ENCODE measurements around the gene ZNF599. TPM values are rescaled to one million over a fixed set of nuclear protein-coding genes. Genes with fewer than 3 reads are reported as not detected.
A peak's percentile ranks its signal among the peaks of the same experiment; 100 is the strongest.

Gene ZNF599
- total and polyA plus RNA-seq, 2 experiments from 2014 or later, result 3.6 to 6.0 TPM

DNA sequence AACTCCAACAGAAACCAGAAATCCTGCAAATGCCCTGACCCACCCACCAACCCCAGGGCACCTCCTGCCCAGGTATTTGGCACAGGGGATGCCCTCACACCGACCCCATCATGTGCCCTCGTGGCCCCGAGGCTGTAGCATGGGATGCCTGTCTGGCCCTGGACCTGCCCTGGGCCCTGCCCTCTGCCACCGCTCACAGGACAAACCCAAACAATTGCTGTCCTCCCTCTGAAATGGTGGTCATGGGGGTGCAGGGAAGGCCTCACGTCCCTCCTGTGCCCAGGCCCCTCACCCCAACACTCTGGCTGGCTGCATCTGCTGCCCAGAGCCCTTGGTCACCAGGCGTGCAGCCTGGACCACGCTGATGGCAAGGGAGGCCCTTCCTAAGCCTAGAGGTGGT, 41.1 kb downstream of the ZNF599 start:
- Histone ChIP-seq H4K20me1 (replicated peaks; ENCODE audit: insufficient read depth) (no peaks in the 10 kb centered on the region), H3F3A (replicated peaks; ENCODE audit: low read depth) (no peaks in the 10 kb centered on the region), H3K27ac (ENCODE audit: low read depth) (no peak overlapping the region), H3K4me1 (ENCODE audit: insufficient read depth) (peaks cover 6% of the 10 kb centered on the region), H3K4me3 (no peak overlapping the region), H2AFZ (no peak overlapping the region), H3K27me3 (ENCODE audit: insufficient read depth) (no peaks in the 10 kb centered on the region), H3K79me2 (replicated peaks; ENCODE audit: insufficient read depth) (no peaks in the 10 kb centered on the region), H3K9me2 (ENCODE audit: insufficient read depth) (no peaks in the 10 kb centered on the region), H3K36me3 (ENCODE audit: insufficient read depth) (no peaks in the 10 kb centered on the region), H3K4me2 (no peak overlapping the region)
- Mint-ChIP-seq H3K4me3 (peak overlapping the region; percentile 29; the same call in 1 of the 3 replicates), H3K9me3 (0 out of 3 replicates have a peak, but pooled peaks cover 3% of the 10 kb centered on the region), H3K36me3 (ENCODE audit: low read depth) (no peaks in the 10 kb centered on the region; the same call in 1 of the 3 replicates), H3K27me3 (ENCODE audit: insufficient read depth, low read depth, poor library complexity) (peaks cover 2% of the 10 kb centered on the region), H3K27ac (peak overlapping the region; percentile 52; the same call in 1 of the 2 replicates), H3K4me1 (peaks cover 11% of the 10 kb centered on the region)
- ATAC-seq (no peak), DNase-seq (ENCODE audit: low spot score) (no peak)
- TF ChIP-seq NANOG (IDR thresholded peaks at IDR 0.05; ENCODE audit: borderline replicate concordance) (no peak), POLR2AphosphoS5 (IDR thresholded peaks at IDR 0.05; ENCODE audit: low read depth) (no peak), STAT1 (IDR thresholded peaks at IDR 0.05; ENCODE audit: unreplicated experiment) (no peak), REST (IDR thresholded peaks at IDR 0.05; ENCODE audit: unreplicated experiment) (no peak), EZH2phosphoT487 (IDR thresholded peaks at IDR 0.05; ENCODE audit: unreplicated experiment) (no peak), JUNB (IDR thresholded peaks at IDR 0.05; ENCODE audit: unreplicated experiment) (no peak), ZNF331 (CRISPR knock-in tag; IDR thresholded peaks at IDR 0.05; ENCODE audit: low read depth) (no peak), EZH2 (IDR thresholded peaks at IDR 0.05; ENCODE audit: low read depth, unreplicated experiment) (no peak)
- TF ChIP-seq, protein P1, sequence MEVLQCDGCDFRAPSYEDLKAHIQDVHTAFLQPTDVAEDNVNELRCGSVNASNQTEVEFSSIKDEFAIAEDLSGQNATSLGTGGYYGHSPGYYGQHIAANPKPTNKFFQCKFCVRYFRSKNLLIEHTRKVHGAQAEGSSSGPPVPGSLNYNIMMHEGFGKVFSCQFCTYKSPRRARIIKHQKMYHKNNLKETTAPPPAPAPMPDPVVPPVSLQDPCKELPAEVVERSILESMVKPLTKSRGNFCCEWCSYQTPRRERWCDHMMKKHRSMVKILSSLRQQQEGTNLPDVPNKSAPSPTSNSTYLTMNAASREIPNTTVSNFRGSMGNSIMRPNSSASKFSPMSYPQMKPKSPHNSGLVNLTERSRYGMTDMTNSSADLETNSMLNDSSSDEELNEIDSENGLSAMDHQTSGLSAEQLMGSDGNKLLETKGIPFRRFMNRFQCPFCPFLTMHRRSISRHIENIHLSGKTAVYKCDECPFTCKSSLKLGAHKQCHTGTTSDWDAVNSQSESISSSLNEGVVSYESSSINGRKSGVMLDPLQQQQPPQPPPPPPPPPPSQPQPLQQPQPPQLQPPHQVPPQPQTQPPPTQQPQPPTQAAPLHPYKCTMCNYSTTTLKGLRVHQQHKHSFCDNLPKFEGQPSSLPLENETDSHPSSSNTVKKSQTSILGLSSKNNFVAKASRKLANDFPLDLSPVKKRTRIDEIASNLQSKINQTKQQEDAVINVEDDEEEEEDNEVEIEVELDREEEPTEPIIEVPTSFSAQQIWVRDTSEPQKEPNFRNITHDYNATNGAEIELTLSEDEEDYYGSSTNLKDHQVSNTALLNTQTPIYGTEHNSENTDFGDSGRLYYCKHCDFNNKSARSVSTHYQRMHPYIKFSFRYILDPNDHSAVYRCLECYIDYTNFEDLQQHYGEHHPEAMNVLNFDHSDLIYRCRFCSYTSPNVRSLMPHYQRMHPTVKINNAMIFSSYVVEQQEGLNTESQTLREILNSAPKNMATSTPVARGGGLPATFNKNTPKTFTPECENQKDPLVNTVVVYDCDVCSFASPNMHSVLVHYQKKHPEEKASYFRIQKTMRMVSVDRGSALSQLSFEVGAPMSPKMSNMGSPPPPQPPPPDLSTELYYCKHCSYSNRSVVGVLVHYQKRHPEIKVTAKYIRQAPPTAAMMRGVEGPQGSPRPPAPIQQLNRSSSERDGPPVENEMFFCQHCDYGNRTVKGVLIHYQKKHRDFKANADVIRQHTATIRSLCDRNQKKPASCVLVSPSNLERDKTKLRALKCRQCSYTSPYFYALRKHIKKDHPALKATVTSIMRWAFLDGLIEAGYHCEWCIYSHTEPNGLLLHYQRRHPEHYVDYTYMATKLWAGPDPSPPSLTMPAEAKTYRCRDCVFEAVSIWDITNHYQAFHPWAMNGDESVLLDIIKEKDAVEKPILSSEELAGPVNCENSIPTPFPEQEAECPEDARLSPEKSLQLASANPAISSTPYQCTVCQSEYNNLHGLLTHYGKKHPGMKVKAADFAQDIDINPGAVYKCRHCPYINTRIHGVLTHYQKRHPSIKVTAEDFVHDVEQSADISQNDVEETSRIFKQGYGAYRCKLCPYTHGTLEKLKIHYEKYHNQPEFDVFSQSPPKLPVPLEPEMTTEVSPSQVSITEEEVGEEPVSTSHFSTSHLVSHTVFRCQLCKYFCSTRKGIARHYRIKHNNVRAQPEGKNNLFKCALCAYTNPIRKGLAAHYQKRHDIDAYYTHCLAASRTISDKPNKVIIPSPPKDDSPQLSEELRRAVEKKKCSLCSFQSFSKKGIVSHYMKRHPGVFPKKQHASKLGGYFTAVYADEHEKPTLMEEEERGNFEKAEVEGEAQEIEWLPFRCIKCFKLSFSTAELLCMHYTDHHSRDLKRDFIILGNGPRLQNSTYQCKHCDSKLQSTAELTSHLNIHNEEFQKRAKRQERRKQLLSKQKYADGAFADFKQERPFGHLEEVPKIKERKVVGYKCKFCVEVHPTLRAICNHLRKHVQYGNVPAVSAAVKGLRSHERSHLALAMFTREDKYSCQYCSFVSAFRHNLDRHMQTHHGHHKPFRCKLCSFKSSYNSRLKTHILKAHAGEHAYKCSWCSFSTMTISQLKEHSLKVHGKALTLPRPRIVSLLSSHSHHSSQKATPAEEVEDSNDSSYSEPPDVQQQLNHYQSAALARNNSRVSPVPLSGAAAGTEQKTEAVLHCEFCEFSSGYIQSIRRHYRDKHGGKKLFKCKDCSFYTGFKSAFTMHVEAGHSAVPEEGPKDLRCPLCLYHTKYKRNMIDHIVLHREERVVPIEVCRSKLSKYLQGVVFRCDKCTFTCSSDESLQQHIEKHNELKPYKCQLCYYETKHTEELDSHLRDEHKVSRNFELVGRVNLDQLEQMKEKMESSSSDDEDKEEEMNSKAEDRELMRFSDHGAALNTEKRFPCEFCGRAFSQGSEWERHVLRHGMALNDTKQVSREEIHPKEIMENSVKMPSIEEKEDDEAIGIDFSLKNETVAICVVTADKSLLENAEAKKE (CRISPR knock-in tag; IDR thresholded peaks at IDR 0.05), result no peak

Measured in GM23338 (cell line).